RPMI7951 (cell line): Measurements from ENCODE around the gene MEF2B. TPM values are rescaled to one million over a fixed set of nuclear protein-coding genes. Genes with fewer than 3 reads are reported as not detected.
"Not testable (repeated sequence)": the region's sequence is repeated elsewhere in the genome, so short reads cannot be mapped to it uniquely, and the experiment has no call there.

Experiments
- DNase-seq: peaks from one replicate; pipeline ENCODE4 v3.0.0-alpha.2; 2012; ENCODE audit warnings: low read depth
- total RNA-seq: library from RNA; depleted of rRNA; stranded (reverse); fragments of >200 nt; shearing (Covaris generic); gene quantifications from 2 replicates; pipeline ENCODE4 v1.2.3, GENCODE V29; 2014

Gene MEF2B
- total RNA-seq, 1 experiment from 2014 or later = not detected

DNA sequence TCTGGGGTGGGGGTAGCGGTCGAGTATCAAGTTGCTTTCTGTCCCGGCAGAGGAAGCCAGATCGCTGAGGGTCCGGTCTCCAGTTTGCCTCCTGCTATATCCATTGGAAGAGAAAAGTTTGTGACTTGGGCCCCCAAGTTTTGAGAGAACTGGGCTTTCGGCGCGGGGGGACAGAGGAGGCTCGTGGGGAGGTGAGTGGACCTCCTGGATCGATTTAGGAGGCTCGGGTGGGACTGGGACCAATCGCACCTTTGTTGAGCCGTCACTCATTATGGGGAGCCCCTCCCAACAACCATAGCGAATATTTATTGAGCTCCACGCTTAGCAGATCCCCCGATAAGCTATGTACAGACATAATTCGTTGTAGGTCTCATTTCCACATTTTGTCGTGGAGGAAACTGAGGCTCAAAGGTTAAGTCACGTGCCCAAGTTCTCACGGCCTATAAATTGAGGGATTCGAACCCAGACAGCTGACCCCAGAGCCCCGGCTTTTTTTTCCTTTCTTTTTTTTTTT lies 22.9 kb upstream of the MEF2B start:
- no peak for DNase-seq

DNA sequence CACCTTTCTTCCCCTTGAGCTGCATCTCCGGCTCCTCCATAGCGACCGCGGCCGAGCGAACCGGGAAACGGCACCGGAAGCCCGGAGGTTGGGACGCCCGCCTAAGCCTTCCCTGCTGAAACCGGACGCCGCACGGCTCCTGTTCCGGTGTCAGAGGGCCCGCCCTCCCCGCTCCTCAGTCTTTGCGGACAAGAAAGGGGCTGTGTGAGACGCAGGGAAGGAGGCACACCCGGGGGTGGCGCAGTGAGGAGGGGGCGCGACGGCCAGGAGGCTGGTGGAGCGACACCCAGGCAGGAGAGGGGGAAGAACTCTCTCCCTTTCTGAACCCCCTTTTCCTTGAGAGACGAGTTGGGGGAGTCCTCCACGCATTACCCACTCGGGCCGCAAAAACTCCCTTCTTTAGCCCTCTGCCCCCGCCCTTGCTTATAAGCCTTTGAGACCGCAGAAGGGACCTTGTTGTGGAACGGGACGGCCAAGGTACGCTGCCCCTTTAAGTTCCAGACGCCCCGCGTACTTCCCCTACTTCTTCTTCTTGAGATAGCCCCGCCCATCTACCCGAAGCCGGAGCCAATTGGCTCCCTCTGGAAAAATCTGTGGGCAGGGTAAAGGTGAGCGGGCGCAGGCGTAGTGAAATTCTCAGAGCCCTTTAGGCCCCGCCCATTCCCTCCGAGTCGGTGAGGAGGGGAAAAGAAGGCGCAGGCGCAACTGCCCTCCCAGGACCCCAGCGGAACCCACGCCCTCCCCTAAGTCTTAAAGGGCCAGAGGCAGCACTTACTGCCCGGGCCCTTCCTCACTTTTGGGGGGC lies 22.2 kb upstream of the MEF2B start, which contains the start of the genes BORCS8 and RFXANK:
Gene BORCS8, minus strand, starts transcription at position 75 of the 805 bp plus-strand sequence. Its CDS starts 35 bp downstream, at position 40.
Gene RFXANK, plus strand, starts transcription at position 181 of the 805 bp plus-strand sequence. CDS start 1,689 bp downstream, outside the sequence.
- peak; percentile 99 for DNase-seq

DNA sequence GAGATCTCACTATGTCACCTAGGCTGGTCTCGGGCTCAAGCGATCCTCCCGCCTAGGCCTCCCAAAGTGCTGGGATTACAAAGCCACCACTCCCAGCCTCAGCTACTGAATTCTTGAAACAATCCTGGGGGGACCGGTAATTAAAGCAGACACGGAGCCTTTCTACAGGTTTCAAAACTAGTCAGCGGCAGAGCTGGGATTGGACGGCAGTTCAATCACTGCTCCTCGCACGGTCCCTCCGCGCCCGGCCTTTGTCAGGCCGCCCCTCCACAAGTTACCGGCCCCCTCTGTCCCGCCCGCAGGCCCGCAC lies 21.7 kb upstream of the MEF2B start:
- no peak for DNase-seq

DNA sequence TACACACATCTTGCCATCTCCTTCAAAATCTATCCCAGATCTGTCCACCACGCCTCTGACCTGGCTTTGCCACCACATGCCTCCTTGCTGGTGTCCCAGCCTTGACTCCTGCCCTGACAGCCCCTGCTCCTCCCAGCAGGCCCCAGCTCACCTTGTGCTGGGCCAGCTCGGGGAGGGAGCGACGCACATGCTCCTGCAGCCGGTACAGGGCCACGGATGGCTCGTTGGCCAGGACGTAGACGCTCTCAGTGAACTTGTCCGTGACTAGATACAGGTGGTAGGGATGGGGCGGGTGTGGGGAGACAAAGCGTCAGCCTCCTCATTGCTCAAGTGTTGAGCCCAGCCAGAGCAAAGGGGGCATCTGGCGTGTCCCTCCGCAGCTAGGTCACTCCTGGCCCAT lies 16.7 kb upstream of the MEF2B start:
- no peak for DNase-seq

DNA sequence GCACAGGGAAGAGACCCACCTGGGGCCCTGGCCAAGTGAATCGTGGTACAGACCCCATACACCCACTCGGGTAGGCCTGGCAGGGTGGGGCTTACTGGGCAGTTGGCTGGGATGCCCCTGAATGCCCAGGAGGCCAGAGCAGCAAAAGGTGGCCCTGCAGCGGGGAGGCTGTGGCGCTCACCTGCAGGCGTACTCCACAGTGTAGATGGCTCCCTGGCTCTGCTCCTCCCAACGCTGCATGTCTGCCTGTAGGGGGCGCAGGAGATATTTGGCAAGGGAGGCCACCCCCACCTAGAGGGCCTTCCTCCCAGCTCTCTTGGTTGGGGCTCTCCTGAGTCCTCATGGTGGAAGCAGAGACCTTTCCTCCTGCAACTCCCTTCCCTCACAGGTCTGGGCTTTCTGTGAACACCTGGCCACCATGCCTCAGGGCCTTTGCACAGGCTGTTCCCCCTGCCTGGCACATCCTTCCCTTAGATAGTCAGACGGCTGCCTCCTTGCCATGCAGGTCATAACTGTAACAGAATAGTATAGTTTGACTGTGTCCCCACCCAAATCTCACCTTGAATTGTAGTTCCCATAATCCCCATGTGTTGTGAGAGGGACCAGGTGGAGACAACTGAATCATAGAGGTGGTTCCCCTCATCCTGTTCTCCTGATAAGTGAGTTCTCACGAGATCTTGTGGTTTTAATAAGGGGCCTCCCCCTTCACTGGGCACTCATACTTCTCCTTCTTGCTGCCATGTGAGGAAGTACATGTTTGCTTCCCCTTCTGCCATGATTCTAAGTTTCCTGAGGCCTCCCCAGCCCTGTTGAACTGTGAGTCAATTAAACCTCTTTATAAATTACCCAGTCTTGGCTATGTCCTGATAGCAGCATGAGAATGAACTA lies 16.0 kb upstream of the MEF2B start:
- DNase-seq = peak; percentile 28

DNA sequence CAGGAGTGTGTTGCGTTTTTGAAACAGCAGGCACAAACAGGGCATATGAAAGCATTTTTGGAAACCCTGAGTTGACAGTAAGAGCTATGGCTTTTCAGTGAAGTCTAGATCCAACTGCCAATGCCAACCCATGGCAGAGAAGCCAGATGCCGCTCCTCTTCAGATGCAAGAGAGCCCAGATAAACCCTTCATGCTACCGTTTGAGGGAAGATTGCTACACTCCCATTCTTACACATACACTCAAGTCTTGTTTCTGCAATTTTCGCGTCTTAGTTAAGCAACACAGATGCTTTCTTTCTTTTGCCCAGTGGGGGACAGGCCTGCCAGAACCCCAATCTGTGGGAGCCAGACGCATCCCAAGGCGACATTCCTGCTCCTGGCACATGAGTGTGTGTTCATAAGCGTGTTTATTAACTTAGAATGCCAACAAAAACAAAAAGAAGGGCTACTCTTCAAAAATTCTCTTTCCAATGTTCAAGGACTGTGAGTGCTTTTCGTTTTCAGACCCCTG lies 11.5 kb upstream of the MEF2B start:
- no peak for DNase-seq

DNA sequence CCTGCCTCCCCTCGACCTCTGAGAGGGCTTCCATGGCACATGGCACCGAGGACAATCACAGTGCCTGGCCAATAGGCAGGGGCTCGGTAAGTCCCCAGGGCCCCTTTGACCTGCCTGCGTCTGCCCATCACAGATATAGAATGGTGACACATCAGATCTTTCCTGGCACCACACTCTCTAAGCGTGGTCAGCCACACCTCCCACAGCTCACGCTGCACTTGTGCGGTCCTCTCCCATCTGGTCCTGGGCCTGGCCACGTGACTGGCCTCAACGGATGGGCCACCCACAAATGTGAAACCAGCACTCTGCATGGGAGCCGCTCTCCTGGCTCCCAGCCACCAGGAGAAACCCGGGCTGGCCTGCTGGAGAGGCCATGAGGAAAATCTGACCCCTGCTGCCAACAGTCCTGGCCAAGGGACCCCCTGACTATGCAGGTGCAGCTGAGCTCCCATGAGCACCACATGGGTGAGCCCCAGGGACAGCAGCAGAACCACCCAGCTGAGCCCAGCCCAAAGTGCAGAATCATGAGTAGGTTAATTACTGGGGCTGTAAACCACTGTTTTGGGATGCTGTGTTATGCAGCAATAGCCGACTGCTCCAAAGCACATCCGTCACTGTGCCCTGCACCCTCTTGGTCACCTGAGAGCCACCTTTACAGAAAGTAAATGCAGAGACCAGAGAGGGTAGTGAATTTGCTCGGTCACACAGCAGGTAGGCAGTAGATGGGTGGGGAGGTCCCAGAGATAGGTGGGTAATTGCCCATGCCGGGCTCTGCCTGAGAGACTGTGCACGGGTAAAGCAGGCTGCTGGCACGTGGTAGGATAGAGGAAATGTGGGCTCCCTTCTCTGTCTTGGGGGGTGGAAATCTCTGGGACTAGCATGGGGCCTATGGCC lies 9.7 kb upstream of the MEF2B start:
- DNase-seq = peak; percentile 53

DNA sequence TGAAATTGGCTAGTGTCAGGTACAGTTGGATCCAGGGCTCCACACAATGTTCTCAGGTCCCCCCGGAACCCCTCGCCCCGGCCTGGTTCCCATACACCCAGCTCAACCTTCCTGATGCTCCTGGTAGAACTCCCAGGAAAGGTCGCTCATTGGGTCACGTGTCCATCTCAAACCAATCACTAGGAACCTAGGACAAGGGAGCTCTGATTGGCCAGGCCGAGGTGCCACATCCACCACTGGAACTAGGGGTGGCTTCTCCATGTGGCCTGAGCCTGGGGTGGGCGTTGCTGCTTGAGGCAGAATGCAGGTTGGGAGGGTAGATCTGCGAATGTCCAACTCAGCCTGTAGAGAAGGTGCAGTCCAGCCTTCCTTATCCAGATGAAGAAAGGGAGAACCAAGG lies 6.9 kb upstream of the MEF2B start:
- DNase-seq = no peak

DNA sequence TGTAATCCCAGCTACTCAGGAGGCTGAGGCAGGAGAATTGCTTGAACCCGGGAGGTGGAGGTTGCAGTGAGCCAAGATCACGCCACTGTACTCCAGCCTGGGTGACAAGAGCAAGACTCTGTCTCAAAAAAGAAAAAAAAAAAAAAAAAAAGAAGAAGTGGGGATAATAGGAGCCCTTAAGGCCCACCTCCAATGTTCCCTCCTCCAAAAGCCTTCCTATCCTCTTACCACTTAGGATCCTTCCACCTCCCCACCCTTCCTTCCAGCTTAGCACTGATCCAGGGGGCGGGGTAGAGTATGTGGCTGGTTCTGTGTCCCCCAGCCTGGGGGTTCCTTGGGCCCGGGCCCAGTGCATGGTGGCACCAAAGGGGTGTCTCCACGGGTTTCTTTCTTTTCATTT lies 3.2 kb upstream of the MEF2B start:
- DNase-seq = not testable (repeated sequence)

DNA sequence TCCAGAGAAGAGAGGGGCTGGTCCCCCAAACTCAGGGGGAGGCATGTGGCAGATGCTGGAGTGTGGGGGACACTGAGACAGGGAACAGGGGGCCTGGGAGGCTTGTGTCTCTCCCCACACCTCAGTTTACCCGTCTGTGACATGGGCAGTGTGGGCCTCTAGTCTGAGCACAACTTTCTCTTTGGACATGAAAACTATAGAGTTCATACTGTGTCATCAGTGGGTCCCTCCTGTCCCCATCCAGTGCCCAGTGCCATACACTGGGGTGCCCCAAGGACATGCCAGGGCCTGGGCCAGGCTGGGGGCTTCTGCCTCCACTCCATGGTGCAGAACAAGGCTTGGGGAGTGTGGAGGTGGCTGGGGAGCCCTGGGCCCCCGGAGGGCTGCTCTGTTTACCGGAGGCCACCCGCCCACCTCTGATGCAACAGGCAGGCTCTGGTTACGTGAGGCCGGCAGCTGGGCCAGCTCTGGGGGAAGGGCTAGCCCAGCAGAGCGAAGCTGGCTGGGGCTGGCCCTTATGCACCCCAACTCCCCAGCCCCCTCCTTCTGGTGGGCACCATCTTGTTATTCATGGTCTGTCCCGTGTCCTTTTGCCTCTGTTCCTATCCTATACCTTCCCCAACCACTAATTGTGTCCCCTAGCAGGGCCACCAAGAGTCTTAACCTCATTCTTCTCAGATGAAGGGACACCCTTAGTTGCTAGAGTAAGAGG lies 1.9 kb upstream of the MEF2B start:
- no peak for DNase-seq

DNA sequence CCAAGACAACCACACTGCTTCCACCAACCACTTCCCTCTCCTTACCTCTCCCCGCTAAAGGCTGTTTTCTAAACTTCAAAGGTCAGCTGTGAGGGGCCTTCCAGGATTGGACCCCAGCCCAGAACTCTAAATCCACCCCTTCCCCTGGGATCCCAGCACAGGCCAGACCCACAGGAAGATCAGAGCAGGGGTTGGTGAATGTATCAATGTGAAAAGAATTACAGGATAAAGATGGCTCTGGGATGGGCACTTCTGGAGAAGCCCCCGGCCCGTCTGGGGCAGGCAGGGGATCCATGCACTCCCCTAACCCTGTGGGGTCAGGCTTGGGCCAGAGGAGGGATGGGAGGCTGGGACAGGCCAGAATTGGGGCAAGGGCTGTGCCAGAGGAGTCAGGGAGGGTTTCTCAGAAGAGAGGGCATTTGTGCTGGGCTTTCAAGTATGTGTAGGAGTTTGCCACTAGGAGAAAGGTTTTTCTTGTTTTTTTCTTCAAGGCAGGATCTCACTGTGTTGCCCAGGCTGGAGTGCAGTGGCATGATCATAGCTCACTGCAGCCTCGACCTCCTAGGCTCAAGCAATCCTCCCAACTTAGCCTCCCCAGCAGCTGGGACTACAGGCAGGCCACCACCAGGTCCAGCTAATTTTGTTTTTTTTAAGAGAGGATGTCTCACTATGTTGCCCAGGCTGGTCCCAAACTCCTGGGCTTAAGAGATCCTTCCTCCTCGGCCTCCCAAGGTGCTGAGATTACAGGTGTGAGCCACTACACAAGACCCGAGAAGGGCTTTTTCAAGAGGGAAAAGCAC lies 1.0 kb upstream of the MEF2B start:
- no peak for DNase-seq

DNA sequence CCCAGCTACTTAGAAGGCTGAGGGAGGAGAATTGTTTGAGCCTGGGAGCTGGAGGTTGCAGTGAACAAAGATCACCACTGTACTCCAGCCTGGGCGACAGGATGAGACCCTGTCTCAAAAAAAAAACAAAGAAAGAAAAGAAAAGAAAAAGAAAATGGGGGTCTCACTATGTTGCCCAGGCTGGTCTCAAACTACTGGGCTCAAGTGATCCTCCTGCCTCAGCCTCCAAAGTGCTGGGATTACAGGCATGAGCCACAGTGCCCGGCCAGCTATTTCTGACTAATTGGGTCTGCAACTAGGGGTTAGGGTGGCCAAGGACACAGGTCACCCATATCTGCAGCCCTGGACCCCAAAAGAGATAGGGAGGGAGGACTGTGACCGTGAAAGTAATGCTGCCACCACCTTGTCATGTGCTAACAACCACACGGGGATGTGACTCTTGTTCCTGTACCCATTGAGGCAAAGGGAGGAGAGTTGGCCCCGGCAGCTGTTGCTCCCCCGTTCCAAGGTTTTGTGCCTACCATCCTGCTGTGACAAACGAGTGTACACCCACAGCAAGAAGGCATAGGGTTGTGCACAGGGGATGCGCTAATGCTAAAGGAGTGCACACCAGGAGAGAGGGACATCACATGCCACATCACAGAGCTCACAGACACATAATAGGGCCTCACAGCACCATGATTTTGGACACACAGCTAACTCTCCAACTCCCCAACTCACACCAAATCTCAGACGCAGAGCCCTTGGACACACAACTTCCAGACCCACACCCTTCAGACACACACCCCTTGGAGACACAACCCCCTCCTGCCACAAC lies 619 bp downstream of the MEF2B start:
- DNase-seq = no peak

DNA sequence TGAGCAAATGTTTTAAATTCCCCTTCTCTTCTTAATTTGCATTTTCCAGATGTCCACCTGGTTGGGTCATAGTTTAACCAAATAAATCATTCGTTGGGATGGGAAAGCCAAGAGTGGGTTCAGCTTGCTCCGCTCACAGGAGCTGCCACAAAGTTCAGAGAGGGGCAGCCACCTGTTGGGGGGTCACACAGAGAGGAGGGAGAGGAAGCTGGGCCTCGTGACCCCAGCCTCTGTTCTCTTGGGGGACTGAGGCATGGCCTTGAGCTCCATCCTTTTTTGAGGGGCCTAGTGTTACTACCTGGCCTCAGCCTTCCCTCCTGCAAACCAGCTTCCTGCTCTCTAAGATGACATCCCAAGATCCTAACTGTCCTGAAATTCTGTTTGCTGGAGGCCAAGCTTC lies 2.5 kb downstream of the MEF2B start:
- DNase-seq = no peak

DNA sequence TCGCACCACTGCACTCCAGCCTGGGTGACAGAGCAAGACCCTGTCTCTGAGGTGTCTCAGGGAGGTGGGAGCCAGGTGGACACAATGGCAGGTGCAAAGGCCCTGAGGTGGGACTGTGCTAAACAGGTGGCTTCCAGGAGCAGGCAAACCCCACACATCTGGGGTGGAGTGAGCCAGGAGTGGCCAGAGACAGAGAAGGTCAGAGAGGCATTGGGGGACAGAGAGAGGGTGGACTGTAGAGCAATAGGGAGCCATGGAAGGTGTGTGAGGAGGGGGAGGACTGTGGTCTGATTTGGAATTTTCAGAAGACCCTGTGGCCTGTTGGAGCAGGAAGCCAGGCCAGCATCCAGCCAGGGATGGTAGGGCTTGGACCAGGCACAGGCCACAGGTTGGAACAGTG lies 4.7 kb downstream of the MEF2B start:
- no peak for DNase-seq

DNA sequence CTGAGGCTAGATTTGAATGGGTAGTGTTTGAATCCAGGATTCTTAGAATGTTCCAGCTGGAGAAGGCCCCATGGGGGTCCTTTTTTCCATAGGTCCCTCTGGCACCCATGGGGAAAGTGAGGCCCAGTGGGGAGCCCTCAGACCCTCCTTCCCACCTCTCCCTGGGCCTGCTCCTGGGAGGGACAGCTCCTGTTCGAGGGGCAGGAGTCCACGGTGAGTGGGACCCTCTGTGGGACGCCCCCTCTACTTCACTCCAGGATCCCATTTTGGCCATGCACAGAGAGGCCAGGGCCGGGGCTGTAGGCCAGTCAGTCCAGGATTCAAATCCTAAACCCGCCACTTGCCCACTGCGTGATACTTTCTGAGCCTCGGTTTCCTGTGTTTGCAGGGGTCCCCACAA lies 7.6 kb downstream of the MEF2B start:
- DNase-seq = no peak

DNA sequence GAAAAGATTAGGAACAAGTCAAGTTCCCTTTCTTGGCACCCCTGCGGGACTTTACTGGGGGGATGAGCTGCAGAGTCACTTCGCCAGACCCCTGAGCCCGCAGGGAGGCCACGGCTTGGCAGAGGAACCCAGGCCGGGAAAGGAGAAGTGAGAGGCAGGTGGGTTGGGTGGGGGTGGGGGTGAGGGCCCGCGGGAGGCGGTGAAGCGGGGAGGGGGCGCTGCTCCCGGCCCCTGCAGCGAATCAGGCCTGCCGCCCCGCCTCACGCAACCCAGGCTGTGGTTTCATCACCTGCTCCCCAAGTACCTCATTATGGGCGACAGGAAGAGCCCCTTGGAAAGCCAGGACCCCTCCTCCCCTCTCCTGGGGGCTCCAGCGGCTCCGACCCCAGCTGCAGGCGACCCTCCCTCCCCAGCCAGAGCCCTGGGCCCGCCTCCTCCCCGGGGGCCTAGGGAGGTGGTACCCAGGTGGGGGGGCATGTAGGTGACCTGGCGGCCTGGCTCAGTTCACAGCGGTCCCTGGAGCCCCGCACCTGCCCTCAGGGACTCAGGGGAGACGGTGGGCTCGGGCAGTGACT lies 9.5 kb downstream of the MEF2B start:
- DNase-seq = no peak

DNA sequence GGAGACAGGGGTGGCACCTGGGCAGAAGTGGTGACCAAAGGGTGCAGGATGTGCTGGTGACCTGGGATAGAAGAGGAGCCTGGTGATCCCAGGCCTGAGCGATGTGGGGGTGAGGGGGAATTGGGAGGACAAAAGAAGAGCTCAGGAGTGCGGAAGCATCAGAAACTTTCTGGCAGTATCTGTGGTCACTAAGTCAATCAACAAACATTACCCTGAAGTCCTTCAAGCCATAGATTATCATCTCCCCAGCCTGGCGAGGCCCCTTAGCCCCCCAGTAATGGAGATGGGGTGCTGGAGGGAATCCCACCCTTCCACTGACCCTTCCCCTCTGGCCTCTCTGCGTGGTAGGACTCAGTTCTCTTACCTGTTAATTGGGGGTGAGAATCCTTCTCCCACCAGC lies 10.5 kb downstream of the MEF2B start:
- no peak for DNase-seq

DNA sequence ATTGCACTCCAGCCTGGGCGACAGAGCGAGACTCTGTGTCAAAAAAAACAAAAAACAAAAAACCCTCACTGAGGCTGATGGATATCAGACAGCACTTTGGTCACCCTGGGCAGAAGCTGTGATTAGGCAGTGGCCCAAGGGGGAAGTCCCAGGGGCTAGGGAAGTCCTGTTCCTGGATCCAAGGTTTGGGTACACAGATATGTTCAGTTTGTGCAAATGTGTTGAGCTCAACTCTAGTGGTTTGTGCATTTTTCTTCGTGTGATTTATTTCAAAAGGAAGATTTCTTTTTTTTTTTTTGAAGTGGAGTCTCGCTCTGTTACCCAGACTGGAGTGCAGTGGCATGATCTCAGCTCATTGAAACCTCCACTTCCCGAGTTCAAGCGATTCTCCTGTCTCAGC lies 12.3 kb downstream of the MEF2B start:
- no peak for DNase-seq
